RKO (cell line): ENCODE results near the gene CD72.

Source experiments
- DNase-seq: peaks from one replicate; pipeline ENCODE4 v3.0.0-alpha.2; 2016; ENCODE audit warnings: low spot score

CD72 gene, protein sequence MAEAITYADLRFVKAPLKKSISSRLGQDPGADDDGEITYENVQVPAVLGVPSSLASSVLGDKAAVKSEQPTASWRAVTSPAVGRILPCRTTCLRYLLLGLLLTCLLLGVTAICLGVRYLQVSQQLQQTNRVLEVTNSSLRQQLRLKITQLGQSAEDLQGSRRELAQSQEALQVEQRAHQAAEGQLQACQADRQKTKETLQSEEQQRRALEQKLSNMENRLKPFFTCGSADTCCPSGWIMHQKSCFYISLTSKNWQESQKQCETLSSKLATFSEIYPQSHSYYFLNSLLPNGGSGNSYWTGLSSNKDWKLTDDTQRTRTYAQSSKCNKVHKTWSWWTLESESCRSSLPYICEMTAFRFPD

DNA sequence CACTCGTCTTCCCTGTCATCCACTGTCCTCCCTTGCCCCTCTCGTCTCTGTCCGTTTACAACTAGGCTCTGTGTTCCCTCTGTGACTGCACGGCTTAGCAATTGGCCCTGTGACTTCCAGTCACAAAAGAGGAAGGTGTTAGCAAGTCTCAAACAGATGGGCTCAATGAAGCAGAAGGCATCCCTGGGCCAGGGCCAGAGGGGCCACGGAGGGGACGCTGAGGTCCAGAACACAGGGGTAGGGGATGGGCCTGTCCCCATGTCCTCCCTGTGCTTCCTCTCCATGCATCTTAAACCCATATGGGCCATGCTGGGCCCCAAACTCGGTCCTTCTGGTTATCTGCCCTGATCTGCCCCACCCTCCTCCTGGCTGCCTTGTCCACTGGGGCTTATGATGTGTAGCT lies at the start of gene CD72:
Gene CD72 (minus strand): TSS at position 89 of the 403 bp plus-strand sequence. CDS start 110 bp downstream, outside the sequence.
- no peak for DNase-seq

DNA sequence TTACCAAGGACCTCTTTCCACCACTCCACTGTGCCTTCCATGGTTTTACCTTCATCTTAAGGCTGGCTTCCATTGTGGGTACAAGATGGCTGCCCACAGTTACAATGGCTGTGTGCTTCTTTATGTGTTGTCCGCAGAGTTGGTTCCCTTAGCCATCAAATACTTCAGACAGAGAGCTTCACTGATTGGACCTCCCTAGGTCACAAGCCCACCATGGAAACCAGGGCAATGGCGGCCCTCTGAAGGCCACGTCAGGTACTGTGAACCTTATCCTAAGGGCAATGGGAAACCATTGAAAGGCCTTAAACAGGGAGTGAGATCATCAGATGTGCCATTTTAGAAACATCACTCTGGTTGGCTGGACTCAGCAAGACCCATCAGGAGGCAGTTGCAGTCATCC lies 49.7 kb upstream of the CD72 start:
- DNase-seq = no peak

DNA sequence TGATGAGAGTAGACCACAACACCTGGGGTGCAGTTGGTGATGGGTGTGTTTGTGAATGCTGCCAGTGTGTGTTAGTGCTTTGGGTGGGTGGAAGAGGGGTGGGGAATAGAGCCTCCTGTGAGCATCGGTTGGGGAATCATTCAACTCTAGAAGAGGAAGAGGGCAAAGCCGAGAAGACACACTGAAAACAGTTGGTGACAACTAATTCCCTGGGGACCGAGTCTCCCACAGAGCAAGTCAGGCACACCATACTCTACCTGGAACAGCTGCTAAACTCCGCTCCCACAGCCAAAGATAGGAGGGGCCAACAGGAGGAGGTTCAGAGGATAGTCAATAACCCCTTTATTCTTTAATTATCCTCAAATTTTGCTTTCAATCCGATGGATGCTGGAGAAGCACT lies 48.3 kb upstream of the CD72 start:
- DNase-seq = no peak

DNA sequence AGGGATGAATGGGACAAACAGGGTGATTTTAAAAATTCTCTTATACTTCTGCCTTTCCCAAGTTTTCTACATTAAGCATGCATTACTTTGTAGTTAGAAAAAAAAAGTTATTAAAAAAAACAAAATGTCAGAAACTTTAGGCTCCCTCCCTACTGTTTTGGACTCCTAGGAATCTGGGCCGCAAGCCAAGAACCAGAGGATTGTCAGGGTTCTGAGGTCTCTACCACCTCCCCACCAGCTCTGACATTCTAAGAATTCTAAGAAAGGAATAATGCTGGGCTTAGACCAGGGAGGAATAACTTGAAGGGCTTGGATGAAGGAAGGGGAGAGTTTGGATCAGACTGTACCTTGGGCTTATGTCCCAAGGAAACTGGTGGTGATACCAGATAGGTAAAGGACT lies 47.8 kb upstream of the CD72 start:
- no peak for DNase-seq

DNA sequence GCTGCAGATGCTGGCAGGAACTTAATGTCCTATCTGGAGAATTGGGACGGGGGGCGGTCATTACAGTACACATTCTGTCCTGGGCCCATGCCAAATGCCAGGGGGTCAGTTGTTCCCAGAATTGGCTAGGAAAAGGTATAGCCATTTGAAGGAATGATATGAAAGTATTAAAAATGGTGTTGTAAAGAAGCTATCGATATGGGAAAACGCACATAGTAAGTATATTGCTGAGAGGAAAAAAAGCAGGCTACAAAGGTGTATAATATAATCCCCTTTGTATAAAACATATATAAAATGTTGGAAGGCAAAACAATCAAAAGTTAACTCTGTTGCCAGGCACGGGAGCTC lies 47.2 kb upstream of the CD72 start:
- no peak for DNase-seq

DNA sequence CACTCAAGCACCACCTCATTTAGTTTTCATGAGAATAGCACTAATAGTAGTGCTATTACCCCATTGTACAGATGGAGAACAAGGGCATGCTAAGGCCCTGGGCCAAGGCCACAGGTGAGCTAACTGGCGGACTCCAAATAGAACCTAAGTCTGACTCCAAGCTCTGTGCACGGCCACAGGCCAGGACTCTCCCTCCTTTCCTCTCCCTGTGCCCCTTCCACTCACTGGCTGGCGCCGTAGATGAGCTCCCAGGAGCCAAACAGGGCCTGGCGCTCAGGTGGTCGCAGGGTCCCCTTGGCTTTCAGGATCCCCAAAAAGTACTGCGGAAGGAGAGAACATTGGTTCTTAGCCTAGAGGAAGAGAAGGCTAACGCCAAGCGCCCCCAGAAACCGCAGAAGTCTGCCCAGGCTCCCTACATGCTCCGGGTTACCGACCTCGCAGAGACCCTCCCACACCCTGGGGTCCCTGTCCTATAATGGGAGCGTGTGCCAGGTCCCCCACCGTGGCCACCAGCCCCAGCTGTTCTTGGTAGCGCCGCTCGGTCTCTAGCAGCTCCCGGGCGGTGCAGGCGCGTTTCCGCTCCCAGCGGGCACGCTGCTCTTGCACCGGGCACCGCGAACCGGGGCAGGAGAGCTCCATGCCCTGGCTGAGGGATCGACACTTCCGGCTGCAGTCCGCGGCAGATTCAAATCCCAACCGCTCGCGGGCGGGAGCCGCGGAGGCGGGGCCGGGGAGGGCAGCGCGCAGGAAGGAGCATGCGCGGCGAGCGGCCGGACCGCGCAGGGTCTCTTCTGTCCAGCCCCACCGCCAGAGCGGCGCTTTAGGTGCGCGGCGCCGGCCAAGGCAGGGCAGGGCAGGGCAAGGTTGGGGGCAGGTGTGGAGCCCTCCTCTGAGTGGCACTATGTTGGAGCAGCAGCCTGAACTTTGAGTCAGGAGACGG lies 46.6 kb upstream of the CD72 start, which contains the start of gene ARHGEF39:
Gene ARHGEF39 (minus strand): TSS at position 665 of the 940 bp plus-strand sequence. CDS start 26 bp downstream, at position 639.
- peak; percentile 91 for DNase-seq

DNA sequence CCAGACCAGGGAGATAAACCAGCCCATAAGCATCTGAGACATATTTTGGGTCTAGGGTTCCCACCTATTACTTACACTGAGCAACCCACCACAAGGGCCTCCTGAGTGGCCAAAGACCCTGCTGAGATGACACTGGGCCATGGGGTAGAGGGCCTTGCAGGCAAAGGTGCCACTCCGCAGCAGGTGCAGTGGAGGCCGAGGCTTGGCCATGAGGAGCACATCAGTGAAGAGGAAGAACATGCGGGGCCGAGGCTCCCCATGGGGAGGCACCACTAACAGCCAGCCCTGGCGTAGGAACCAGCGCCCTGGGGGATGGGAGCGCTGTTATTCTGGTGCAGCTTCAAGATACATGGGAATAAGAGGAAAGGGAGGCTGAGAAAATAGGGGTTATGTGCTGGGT lies 44.2 kb upstream of the CD72 start:
- no peak for DNase-seq

DNA sequence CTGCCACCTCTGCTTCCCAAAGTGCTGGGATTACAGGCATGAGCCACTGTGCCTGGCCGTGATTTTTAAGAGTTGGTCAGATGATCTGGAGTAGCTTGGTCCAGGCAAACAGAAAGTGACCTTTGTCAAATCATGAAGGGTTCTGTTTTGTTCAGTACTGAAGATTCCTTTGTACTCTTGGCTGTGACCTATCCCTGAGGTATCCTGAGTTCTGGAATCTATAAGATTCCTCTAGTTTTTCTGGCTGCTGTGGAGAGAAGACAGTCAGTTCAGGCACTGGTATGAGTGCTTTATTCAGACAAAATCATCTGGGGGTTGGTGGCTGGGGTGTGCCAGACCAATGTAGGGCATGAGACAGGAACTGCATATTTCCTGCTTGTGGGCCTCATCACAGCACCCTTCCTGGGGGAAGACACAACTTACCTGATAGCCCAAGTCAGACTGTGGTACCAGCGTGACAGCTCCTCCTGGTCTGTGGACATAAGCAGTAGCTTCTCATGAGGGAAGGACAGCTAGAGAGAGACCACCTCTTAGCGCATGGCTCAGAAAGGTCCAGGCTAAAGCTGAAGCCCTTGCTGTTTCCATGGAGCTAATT lies 43.6 kb upstream of the CD72 start:
- DNase-seq = no peak

DNA sequence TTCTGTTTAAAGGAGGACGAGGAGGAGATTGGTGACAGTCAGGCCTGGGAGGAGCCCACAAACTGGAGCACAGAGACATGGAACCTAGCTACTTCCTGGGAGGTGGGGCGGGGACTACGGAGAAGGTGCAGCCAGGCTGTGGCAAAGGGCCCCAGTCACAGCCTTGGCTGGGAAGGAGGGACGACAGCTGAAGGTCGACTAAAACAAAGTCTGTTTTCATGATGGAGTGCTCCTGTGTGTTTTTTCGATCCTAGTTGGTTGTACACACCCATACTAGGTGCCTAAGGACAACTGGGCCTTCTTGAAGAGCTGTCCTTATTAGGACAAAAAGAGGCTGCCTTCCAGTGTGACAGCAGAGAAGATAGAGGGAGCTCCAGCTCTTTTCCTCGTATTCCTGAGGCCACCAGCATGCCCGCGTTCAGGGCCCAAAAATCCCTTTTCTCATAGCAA lies 42.8 kb upstream of the CD72 start:
- peak; percentile 66 for DNase-seq

DNA sequence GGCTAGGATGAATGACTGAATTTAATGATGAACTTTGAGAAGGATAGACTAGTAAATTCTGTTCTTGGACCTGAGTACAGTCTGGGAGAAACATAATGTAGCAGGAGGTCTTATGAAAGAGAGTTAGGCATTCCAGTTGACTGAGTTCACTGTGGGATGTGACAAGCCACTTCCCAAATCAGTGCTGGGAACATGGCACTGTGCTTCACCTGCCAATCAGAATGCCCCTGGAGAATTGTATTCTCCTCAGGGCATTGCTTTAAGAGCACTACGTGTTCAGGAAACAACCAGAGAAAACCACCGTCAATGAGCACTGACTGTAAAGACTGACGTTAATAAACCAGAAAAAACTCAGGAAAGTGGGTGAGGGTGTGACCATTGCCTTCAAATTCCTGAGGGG lies 41.1 kb upstream of the CD72 start:
- DNase-seq = peak; percentile 64

DNA sequence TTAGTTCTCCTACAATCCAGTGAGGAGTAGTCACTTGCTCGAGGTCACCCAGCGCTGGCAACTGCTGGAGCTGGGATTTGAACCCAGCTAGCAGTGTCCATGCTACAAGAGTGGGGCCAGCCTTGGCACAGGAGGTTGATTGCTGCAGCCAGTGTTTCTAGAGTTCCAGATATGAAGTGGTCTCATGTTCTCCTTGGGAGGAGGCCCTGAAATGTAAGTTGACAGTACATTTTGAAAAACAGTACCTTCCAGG lies 40.7 kb upstream of the CD72 start:
- peak; percentile 85 for DNase-seq

DNA sequence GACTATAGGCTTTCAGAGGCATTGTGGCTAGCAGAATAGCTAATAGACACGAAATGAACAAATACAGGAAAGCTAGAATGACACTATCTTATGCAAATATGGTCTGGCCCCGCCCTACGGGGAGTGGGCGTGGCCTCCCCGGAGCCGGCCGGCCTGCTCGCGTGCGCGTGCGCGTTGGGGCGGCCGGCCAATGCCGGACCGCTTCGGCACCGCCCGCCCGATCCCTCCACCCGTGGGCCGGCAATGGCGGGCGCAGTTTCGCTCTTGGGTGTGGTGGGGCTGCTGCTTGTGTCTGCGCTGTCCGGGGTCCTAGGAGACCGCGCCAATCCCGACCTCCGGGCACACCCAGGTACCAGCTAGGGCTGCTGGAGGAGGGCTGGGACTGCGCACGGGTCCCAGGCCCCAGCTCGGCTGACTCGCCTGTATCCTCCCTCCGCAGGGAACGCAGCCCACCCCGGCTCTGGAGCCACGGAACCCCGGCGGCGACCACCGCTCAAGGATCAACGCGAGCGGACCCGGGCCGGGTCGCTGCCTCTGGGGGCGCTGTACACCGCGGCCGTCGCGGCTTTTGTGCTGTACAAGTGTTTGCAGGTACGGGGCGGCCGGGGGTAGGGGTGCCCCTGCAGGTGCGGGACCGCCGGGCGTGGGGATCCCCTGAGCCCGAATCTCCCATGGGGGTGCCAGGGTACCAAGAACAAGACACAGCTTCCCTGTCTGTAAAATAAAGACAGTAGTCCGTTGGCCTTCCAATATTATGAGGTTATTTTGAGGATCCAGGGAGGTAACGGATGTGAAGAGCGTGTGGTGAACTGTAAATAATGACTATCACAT lies 40.1 kb upstream of the CD72 start, which contains the start of gene CCDC107:
Gene CCDC107 (plus strand): TSS at position 156 of the 831 bp plus-strand sequence. CDS start 88 bp downstream, at position 244.
- DNase-seq = peak; percentile 78

DNA sequence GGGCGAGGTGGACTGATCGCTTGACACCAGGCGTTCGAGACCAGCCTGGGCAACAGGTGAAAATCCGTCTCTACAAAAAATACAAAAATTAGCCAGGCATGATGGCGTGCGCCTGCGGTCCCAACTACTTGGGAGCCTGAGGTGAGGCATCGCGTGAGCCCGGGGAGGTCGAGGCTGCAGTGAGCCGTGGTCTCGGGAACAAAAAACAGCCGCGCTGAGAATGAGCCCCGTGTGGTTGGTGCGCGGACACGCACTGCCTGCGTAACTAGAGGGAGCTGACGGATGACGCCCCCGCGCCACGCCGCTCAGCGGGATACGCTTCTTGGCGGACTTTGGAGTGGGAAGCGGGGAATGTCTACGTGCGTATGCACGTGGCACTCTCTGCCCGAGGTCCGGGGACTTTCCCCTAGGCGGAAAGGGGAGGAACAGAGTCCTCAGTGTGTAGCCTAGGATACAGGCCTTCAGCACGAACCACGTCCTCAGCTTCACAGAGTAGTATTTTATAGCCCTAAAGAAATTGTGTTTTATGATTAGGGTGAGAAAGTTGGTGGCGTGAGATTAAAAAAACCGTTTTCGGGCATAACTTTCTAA lies 39.4 kb upstream of the CD72 start, which contains the start of gene RMRP:
Gene RMRP (minus strand): TSS at position 474 of the 591 bp plus-strand sequence.
- DNase-seq = peak; percentile 99

DNA sequence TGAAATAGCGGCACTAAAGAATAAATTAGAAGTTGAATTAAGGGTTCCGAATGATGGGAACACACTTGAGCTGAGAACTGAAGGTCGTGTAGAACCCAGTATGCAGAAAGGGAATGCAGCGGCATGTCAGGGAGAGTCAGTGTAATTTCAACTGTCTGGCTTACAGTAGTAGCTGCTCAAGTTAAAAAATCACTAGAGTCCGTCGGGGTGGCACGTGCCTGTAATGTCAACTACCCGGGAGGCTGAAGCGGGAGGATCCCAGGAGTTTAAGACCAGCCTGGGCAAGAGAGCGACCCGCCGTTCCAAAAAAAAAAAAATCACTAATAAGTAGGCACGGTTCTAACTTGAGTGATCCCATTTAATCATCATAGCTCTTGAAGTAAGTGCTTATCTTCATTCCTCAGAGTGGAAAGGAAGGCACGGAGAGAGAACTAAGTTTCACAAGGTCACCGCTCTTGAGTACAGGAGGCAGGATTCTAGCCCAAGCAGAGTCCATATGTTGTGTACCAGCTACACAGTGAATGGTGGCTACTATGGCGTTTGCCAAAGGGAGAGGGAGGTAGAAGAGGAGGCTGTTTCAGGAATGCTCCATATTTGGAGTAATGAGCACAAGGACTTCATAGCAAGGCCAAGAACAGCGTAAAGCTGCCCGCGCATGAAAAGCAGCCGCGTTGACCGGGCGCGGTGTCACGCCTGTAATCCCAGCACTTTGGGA lies 38.8 kb upstream of the CD72 start:
- no peak for DNase-seq

DNA sequence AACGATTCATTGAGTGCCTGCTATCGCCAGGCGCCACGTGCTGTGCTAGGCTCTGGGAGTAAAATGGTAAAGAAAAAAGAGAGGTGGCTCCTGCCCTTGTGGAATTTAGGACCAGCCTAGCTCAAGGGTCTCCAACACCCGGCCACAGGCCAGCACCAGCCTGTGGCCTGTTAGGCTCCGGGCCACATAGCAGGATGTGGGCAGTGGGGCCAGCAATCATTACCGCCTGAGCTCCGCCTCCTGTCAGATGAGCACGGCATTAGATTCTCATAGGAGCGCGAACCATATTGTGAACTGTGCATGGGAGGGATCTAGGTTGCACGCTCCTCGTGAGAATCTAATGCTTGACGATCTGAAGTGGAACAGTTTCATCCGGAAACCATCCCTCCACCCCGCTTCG lies 38.1 kb upstream of the CD72 start:
- DNase-seq = no peak

DNA sequence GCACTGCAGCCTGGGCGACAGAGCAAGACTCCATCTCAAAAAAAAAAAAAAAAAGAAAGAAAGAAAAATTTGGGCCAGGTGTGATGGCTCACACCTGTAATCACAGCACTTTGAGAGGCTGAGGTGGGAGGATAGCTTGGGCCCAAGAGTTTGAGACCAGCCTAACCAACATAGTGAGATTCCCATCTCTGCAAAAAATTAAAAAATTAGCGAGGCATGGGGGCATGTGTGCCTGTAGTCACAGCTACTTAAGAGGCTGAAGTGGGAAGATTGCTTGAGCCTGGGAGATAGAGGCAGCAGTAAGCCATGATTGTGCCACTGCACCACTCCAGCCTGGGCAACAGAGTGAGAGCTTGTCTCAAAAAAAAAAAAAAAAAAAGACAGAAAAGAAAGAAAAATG lies 35.4 kb upstream of the CD72 start:
- DNase-seq = no peak

DNA sequence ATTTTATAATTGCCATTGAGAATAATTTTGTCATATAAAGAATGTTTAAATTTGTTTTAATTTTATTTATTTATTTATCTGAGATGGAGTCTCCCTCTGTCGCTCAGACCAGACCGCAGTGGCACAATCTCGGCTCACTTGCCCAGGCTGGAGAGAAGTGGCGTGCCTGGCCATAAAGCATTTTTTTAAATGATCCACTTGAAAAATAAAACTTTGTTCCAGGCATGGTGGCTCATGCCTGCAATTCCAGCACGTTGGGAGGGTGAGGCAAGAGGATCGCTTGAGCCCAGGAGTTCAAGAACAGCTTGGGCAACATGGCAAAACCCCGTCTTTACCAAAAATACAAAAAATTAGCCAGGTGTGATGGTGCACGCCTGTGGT lies 34.6 kb upstream of the CD72 start:
- DNase-seq = no peak

DNA sequence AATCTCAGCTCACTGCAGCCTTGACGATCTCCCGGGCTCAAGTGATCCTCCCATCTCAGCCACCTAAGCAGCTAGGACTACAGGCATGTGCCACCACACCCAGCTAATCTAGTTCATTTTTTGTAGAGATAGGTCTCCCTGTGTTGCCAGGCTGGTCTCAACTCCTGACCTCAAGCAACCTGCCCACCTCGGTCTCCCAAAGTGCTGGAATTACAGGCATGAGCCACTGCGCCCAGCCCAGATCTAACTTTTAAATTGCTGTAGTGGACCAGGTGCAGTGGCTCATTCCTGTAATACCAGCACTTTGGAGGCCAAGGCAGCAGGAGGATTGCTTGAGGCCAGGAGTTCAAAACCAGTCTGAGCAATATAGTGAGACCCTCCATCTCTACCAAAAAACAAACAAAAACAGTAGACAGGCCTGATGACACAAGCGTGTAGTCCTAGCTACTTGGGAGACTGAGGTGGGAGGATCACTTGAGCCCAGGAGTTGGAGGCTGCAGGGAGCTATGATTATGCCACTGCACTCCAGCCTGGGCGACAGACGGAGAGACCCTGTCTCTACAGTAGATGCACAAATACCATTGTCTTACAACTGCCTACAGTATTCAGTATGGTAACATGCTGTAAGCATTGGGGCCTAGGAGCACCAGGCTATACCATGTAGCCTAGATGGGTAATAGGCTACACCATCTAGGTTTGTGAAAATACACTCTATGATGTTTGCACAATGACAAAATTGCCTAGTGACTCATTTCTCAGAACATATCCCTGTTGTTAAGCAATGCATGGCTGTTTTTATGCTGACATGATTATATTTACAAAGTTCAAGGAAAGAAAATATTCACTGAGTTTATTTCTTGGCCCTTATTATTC lies 34.0 kb upstream of the CD72 start:
- peak; percentile 35 for DNase-seq

DNA sequence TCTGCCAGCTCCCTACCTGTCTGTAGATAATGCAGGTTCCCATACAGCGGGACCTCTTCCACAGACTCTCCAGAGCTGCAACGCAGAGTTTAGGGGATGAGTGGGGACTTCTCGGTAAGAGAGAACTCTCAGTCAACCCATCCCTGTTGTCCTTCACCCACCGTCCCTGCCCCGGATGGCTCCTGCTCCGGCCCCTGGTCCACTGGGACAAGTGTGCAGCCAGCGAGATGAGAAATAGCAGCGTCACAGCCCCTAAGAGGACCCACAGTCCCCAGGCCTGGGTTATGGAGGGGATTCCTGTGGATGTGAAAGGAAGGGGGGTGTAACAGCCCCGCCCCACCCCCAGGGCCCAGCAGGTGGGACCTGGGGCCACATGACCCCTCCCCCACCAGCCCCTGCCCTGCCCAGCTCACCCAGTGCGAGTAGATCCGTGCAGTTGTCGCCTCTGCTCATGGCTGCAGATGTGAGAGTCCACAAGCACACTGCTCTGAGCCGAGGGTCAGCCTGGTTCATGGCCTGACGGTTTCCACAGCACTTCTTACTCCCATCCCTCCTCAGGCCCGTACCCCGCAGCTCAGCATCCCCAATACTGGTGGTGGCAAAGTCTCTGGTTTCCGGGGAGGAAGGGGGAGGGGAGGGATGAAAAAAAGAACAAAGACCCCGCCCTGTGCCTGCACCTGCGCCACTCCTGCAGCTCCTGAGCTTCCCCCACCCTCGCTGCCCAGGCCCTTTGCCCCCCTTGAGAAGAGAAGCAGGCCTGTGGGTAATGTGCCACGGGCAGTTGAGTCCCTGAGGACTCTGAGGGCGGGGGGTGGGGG lies 32.3 kb upstream of the CD72 start, which contains the start of gene SIT1:
Gene SIT1 (minus strand): TSS at position 591 of the 818 bp plus-strand sequence. CDS start 78 bp downstream, at position 513.
- DNase-seq = no peak
